ENCODE data around the gene GPR161. TPM values are rescaled to one million over a fixed set of nuclear protein-coding genes. Genes with fewer than 3 reads are reported as not detected.
"Not testable (repeated sequence)": the region's sequence is repeated elsewhere in the genome, so short reads cannot be mapped to it uniquely, and the experiment has no call there.

The GPR161 gene
- total RNA-seq, 1 donor from 2014 or later, result 40.9 TPM

- TF ChIP-seq CTCF (IDR thresholded peaks at IDR 0.05; ENCODE audit: unreplicated experiment), result no peak
- Mint-ChIP-seq H3K27ac (ENCODE audit: unreplicated experiment) (no peak overlapping the region), H3K36me3 (ENCODE audit: low read depth, unreplicated experiment) (no peaks in the 10 kb centered on the region), H3K9me3 (ENCODE audit: unreplicated experiment) (no peaks in the 10 kb centered on the region), H3K4me3 (ENCODE audit: unreplicated experiment) (no peak overlapping the region), H3K27me3 (ENCODE audit: unreplicated experiment) (no peaks in the 10 kb centered on the region), H3K4me1 (ENCODE audit: unreplicated experiment) (peaks cover 4% of the 10 kb centered on the region)
- no peak for DNase-seq (ENCODE audit: low spot score)
These were observed 79.4 kb downstream of the GPR161 start for GRCh38 chr1:168057355-168057754.

GRCh38 chr1:168056152-168056551 is 80.6 kb downstream of the GPR161 start:
- H3K27me3 Mint-ChIP-seq (ENCODE audit: unreplicated experiment); H3K4me1 Mint-ChIP-seq (ENCODE audit: unreplicated experiment); H3K36me3 Mint-ChIP-seq (ENCODE audit: low read depth, unreplicated experiment); H3K4me3 Mint-ChIP-seq (ENCODE audit: unreplicated experiment); H3K27ac Mint-ChIP-seq (ENCODE audit: unreplicated experiment); DNase-seq (ENCODE audit: low spot score); H3K9me3 Mint-ChIP-seq (ENCODE audit: unreplicated experiment): not testable (repeated sequence)

GRCh38 chr1:168054117-168054516 is 82.6 kb downstream of the GPR161 start:
- H3K9me3 Mint-ChIP-seq (ENCODE audit: unreplicated experiment), result no peaks in the 10 kb centered on the region
- no peak for DNase-seq (ENCODE audit: low spot score)
- no peaks in the 10 kb centered on the region for H3K27me3 Mint-ChIP-seq (ENCODE audit: unreplicated experiment)
- no peak overlapping the region for H3K27ac Mint-ChIP-seq (ENCODE audit: unreplicated experiment)
- no peak for TF ChIP-seq CTCF (IDR thresholded peaks at IDR 0.05; ENCODE audit: unreplicated experiment)
- H3K4me1 Mint-ChIP-seq (ENCODE audit: unreplicated experiment), result peaks cover 4% of the 10 kb centered on the region
- no peaks in the 10 kb centered on the region for H3K36me3 Mint-ChIP-seq (ENCODE audit: low read depth, unreplicated experiment)
- no peak overlapping the region for H3K4me3 Mint-ChIP-seq (ENCODE audit: unreplicated experiment)

- no peak for DNase-seq (ENCODE audit: low spot score)
- H3K36me3 Mint-ChIP-seq (ENCODE audit: low read depth, unreplicated experiment), result no peaks in the 10 kb centered on the region
- H3K27ac Mint-ChIP-seq (ENCODE audit: unreplicated experiment), result no peak overlapping the region
- no peak for TF ChIP-seq CTCF (IDR thresholded peaks at IDR 0.05; ENCODE audit: unreplicated experiment)
- H3K4me1 Mint-ChIP-seq (ENCODE audit: unreplicated experiment), result peaks cover 4% of the 10 kb centered on the region
- H3K9me3 Mint-ChIP-seq (ENCODE audit: unreplicated experiment), result no peaks in the 10 kb centered on the region
- H3K27me3 Mint-ChIP-seq (ENCODE audit: unreplicated experiment), result no peaks in the 10 kb centered on the region
- no peak overlapping the region for H3K4me3 Mint-ChIP-seq (ENCODE audit: unreplicated experiment)
These were observed 83.0 kb downstream of the GPR161 start for GRCh38 chr1:168053681-168054080.

- no peak overlapping the region for H3K27ac Mint-ChIP-seq (ENCODE audit: unreplicated experiment)
- no peaks in the 10 kb centered on the region for H3K27me3 Mint-ChIP-seq (ENCODE audit: unreplicated experiment)
- no peaks in the 10 kb centered on the region for H3K9me3 Mint-ChIP-seq (ENCODE audit: unreplicated experiment)
- TF ChIP-seq CTCF (IDR thresholded peaks at IDR 0.05; ENCODE audit: unreplicated experiment), result no peak
- no peak overlapping the region for H3K4me3 Mint-ChIP-seq (ENCODE audit: unreplicated experiment)
- H3K4me1 Mint-ChIP-seq (ENCODE audit: unreplicated experiment), result peaks cover 4% of the 10 kb centered on the region
- H3K36me3 Mint-ChIP-seq (ENCODE audit: low read depth, unreplicated experiment), result no peaks in the 10 kb centered on the region
- DNase-seq (ENCODE audit: low spot score), result no peak
These were observed 85.8 kb downstream of the GPR161 start for GRCh38 chr1:168050880-168051279.

GRCh38 chr1:168050307-168050706 is 86.4 kb downstream of the GPR161 start:
- Mint-ChIP-seq H3K4me1 (ENCODE audit: unreplicated experiment) (peaks cover 4% of the 10 kb centered on the region), H3K27me3 (ENCODE audit: unreplicated experiment) (no peaks in the 10 kb centered on the region), H3K36me3 (ENCODE audit: low read depth, unreplicated experiment) (no peaks in the 10 kb centered on the region), H3K4me3 (ENCODE audit: unreplicated experiment) (no peak overlapping the region), H3K27ac (ENCODE audit: unreplicated experiment) (no peak overlapping the region), H3K9me3 (ENCODE audit: unreplicated experiment) (no peaks in the 10 kb centered on the region)
- DNase-seq (ENCODE audit: low spot score), result no peak
- no peak for TF ChIP-seq CTCF (IDR thresholded peaks at IDR 0.05; ENCODE audit: unreplicated experiment)

Data from endothelial cell (in vitro differentiated cells).